CD4-positive, alpha-beta T cell treated with Interferon alpha-2 for 1 hour (primary cell): ENCODE measurements around the gene LYZL2.
"Not testable (repeated sequence)": the region's sequence is repeated elsewhere in the genome, so short reads cannot be mapped to it uniquely, and the experiment has no call there.

ENCODE experiments used
- DNase-seq, 2 donors: peaks; one replicate each; pipeline ENCODE4 v3.0.0-alpha.2; 2020 to 2022

LYZL2 gene

DNA sequence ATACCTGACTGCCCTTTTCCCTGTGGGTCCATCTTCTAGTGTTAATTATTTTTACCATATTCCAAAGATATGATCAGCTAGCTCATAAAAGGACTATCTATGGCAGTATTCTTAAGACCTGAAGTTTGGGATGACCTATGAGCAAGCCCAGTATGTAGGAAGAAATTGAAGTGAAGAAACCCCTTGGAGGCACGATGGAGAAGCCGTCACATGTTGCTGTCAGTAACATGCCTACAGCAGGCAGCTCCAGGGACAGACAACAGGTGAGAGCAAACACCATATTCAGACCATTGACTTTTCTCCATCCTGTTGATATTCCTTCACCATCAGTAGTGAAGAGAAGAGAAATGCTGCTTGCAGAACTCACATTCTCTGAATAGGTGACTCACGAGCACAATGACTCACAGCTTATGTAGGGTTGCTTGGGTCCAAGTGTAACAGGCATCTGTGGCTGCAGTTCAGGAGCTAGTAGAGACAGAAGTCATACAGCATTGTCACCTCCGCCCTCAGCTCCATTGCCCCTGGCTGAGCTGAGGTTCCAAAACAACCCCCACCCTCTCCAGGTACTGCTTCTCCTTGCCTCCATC is 8.4 kb upstream of the LYZL2 start:
- no peak for DNase-seq

DNA sequence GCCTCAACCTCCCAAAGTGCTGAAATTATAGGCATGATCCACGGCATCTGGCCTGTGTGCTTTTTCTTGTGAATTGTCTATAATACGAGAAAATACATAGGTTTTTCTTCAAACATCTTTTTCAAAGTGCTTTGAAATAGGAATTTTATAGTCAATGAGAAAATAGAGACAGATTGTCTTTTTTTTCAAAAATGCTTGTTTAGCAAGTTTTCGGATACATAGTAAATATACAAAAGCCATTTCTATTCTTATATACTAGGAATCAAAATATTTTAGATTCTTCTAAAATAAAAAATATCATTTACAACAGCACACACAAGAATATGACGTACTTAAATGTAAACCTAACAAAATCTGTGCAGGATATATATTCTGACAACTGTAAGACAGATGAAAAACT is 1.6 kb upstream of the LYZL2 start:
- DNase-seq = no peak

- DNase-seq = peak in 1 of 2 donors; percentile 3
Measured at GRCh38 chr10:30630571-30630970, 1.0 kb upstream of the LYZL2 start.

- not testable (repeated sequence) for DNase-seq
Measured at GRCh38 chr10:30628576-30628975, 977 bp downstream of the LYZL2 start.

DNA sequence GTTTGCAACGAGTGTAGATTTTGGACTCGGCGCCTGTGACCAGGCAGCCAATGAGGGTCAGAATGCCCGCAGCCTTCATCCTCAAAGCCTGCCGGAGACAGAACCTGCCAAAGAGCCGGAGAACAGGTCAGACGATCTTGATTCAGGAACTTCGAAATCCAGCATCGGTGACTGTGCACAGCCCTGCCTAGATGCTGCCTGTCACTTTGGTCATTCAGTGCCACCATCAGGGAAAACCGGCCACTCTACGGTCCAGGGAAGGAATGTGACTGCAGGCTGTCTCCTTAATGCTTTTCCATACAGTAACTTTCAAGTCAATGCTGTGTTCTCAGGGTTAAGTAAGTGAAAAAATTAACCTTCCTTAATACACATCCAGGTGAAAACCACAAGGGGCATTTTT is 2.7 kb downstream of the LYZL2 start:
- not testable (repeated sequence) for DNase-seq

DNA sequence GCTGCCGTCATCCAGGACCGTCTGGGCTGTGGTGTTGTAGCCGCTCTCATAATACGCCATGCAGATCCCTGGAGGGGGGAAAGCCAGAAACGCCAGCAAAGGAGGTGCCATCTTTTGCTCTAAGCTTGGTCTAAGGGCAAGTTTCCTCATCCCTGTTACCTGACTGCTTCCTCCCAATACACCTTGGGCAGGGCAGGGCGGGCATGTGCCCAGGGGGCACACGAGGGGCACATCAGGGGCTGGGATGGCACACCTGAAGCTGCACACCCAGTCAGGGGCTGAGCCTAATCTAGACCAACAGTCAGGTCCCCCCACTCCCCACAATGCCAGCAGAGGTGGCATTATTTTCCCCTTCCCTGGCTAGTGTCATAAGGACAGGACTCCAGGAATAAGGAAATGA is 3.4 kb downstream of the LYZL2 start:
- not testable (repeated sequence) for DNase-seq

DNA sequence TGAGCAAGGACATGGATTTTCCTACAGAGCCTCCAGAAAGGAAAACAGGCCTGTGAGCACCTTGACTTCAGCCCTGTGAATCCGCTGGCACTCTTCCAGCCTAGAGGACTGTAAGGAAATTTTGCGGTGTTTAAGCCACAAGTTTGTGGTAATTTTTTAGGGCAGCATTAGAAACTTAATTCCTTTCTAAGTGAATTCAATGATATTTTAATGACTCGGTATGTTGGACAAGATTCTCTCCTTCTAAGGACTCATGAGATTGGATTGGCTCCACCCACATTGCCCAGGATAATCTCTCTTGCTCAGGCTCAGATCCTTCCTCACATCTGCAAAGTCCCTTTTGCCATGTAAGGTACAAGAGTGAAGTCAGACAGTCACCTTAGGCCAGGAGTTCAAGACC is 4.5 kb downstream of the LYZL2 start:
- no peak for DNase-seq

DNA sequence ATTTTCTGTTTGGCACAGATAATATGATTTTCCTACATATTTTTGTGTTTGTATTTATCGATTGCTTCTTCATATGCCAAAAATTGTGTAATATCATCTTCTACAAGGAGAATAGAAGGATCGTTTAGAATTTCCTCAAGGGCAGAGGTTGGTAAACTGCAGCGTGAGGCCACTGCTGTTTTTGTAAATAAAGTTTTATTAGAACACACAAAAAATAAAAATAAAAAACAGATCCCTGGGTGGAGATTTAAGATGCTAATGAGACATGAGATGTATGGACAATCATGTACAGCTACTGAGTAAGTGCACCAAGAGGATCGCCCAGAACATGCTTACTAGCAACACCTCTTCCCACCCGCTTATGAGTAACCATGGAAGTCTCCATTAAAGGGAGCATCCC is 9.6 kb downstream of the LYZL2 start:
- DNase-seq = no peak

- DNase-seq = no peak
Measured at GRCh38 chr10:30617070-30617469, 12.5 kb downstream of the LYZL2 start.

DNA sequence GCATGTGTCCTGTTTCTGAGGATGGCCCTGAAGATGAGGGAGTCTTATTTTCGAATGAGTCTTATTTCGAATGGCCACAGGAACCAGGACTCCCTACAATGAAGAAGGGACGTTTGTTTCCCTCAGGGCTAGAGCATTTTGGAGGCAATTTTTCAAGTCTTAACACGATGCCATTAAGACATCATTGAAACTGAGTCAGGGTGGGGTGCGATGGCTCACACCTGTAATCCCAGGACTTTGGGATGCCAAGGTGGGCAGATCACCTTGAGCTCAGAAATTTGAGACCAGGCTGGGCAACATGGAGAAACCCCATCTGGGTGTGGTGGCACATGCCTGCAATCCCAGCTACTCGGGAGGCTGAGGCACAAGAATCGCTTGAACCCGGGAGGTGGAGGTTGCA is 18.5 kb downstream of the LYZL2 start:
- DNase-seq = not testable (repeated sequence)

- no peak for DNase-seq
Measured at GRCh38 chr10:30607814-30608213, 21.7 kb downstream of the LYZL2 start.

GRCh38 chr10:30606313-30606712 is 23.2 kb downstream of the LYZL2 start:
- no peak for DNase-seq

- not testable (repeated sequence) for DNase-seq
Measured at GRCh38 chr10:30605341-30606121, 24.0 kb downstream of the LYZL2 start.

- DNase-seq = no peak
Measured at GRCh38 chr10:30603589-30603988, 26.0 kb downstream of the LYZL2 start.

- no peak for DNase-seq
Measured at GRCh38 chr10:30602747-30603146, 26.8 kb downstream of the LYZL2 start.

DNA sequence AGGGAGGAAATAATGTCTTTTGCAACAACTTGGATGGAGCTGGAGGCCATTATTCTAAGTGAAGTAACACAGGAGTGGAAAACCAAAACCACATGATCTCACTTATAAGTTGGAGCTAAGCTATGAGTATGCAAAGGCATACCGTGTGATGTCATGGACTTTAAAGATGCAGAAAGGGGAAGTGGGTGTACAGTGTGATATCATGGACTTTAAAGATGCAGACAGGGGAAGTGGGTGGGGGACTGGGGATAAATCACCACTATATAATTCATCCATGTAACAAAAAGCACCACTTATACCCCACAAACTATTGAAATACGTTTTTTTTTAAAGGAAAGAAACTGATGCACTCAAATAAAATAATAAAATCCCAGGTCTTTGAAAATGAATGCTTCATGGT is 29.5 kb downstream of the LYZL2 start:
- peak; percentile 16 to 18 for DNase-seq

- DNase-seq = no peak
Measured at GRCh38 chr10:30598105-30598776, 31.3 kb downstream of the LYZL2 start.

DNA sequence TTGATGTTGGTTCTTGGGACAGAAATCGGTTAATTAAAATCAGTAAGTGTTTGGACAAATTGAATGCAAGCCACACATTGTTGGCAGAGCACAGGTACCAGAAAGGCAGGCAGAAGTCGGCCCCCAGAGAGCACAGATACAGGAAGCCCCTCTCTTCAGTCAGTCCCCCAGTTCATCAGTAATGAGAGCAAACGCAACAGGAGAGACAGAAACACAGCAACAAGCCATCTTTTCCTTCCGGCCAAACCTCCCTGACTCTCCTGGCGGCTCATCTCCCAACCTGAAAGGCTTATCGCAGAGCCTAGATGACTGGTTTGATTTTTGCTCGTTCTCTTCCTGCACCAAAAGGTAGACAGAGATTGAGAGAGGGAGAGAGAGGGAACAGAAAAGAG is 32.1 kb downstream of the LYZL2 start:
- DNase-seq = not testable (repeated sequence)

DNA sequence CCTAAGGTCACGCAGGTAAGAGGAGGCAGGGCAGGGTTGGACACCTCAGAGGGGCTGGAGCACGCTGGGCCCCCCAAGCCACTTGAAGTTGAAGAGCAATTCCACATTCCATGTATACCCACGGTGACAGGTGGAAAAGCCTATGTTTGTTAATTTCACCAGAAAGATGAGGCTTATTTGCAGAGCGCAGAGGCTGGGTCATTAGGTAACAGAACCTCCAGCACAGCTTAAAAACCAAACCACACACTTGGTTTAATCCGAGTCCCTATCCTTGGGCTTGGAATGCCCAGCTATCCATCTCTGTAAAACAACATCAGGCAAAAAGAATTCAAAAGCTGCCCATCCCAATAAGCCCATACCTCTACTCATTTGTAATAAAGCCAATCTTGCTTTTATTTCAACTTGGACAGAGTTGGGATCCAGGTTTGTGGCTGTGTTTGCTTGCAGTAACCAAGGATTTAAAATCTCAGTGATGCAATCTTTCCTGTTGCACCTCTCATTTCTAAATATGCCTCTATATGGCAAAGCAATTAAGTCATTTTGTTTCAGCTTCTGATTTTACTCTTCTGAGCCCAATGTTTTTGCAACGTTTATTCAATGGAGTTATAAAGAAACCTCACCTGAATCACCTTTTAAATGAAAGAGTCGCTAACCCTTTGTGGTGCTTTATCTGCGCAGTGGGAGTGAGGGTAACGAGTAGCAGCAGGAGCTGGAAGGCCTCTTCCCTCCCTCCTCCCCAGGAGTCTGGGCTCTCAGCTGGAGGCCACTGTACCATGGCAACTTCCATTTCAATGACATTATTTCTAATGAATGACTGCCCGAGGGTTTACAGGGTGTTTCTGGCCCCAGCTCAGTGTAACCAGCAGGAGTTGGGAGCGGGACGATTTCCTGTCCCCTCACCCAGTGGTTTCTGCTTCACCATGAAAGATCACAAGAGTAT is 32.8 kb downstream of the LYZL2 start:
- DNase-seq = not testable (repeated sequence)

- no peak for DNase-seq
Measured at GRCh38 chr10:30596013-30596412, 33.5 kb downstream of the LYZL2 start.

GRCh38 chr10:30594077-30594476 is 35.5 kb downstream of the LYZL2 start:
- DNase-seq = no peak

- DNase-seq = not testable (repeated sequence)
Measured at GRCh38 chr10:30592770-30593169, 36.8 kb downstream of the LYZL2 start.

GRCh38 chr10:30591249-30591670 is 38.3 kb downstream of the LYZL2 start:
- DNase-seq = peak; percentile 48 to 69
